SK-N-SH (cell line): ENCODE results near the gene CEP170. TPM values are rescaled to one million over a fixed set of nuclear protein-coding genes. Genes with fewer than 3 reads are reported as not detected.

Source experiments
- CTCF ChIA-PET: fragments of 300-600, 350-600 bp; formaldehyde crosslinking; extraction: SDS; loops from one replicate; lab custom pipeline; 2021; lab: Yijun Ruan, JAX
- POLR2A ChIA-PET: fragments of 350-600 bp; sonication (Branson Sonifier 250); formaldehyde crosslinking; extraction: SDS; loops from one replicate; lab custom pipeline; 2020; ENCODE audit warnings: antibody characterized with exemption, inconsistent platforms; lab: Yijun Ruan, JAX
- DNase-seq: peaks from one replicate; pipeline ENCODE4 v3.0.0; 2012
- H2AFZ ChIP-seq: fragments of 200-600 bp; sonication (generic); 2 replicates; pipeline ENCODE4 v1.8.1; 2016; ENCODE audit warnings: antibody characterized with exemption, mild to moderate bottlenecking, low read depth
- H3F3A ChIP-seq: fragments of 200-600 bp; sonication (generic); replicated peaks from 2 replicates; pipeline ENCODE3; 2016; ENCODE audit warnings: antibody characterized with exemption, mild to moderate bottlenecking; ENCODE audit not compliant: insufficient read depth
- H3K27ac ChIP-seq, 2 experiments: fragments of 200-500 bp in 1 of 2; fragments of 200-600 bp in 1 of 2; sonication (Bioruptor generic) in 1 of 2; sonication (generic), shearing (Covaris generic) in 1 of 2; 2 replicates each; pipeline versions ENCODE4 v1.5.1 to v1.6.1; 2014 to 2016; ENCODE audit warnings: low read depth in 2 of 2, inconsistent platforms in 1 of 2, low read length in 1 of 2, mild to moderate bottlenecking in 1 of 2, mixed read lengths in 1 of 2
- H3K27me3 ChIP-seq: fragments of 200-600 bp; sonication (generic), shearing (Covaris generic); 2 replicates; pipeline ENCODE4 v1.6.1; 2016; ENCODE audit warnings: mixed run types; ENCODE audit not compliant: insufficient read depth
- H3K36me3 ChIP-seq, 2 experiments: fragments of 200-500 bp in 1 of 2; fragments of 200-600 bp in 1 of 2; sonication (Bioruptor generic) in 1 of 2; sonication (generic) in 1 of 2; replicated peaks in 1 of 2; 2 replicates each; pipeline versions ENCODE3 to v1.5.1; 2014 to 2016; ENCODE audit warnings: low read length in 1 of 2, mild to moderate bottlenecking in 1 of 2; ENCODE audit not compliant: insufficient read depth in 2 of 2, control insufficient read depth in 1 of 2
- H3K4me1 ChIP-seq, 2 experiments: fragments of 200-500 bp in 1 of 2; fragments of 200-600 bp in 1 of 2; sonication (Bioruptor generic) in 1 of 2; sonication (generic), shearing (Covaris generic) in 1 of 2; 2 replicates each; pipeline versions ENCODE4 v1.5.1 to v1.6.1; 2014 to 2016; ENCODE audit warnings: low read depth in 1 of 2, low read length in 1 of 2, mixed run types in 1 of 2; ENCODE audit not compliant: insufficient read depth in 2 of 2, control insufficient read depth in 1 of 2
- H3K4me2 ChIP-seq: fragments of 200-600 bp; sonication (generic), shearing (Covaris generic); 2 replicates; pipeline ENCODE4 v1.6.1; 2017; ENCODE audit warnings: mixed run types
- H3K4me3 ChIP-seq, 2 experiments: fragments of 200-500 bp in 1 of 2; fragments of 200-600 bp in 1 of 2; sonication (Bioruptor generic) in 1 of 2; sonication (generic), shearing (Covaris generic) in 1 of 2; 2 replicates each; pipeline versions ENCODE4 v1.5.1 to v1.8.1; 2014 to 2016; ENCODE audit warnings: low read depth in 2 of 2, inconsistent platforms in 1 of 2, low read length in 1 of 2, mild to moderate bottlenecking in 1 of 2, mixed read lengths in 1 of 2, moderate library complexity in 1 of 2
- H3K79me2 ChIP-seq: fragments of 200-600 bp; sonication (generic); 2 replicates; pipeline ENCODE4 v1.8.1; 2017; ENCODE audit warnings: mild to moderate bottlenecking; ENCODE audit not compliant: insufficient read depth
- H3K9ac ChIP-seq: fragments of 200-600 bp; sonication (generic); 2 replicates; pipeline ENCODE4 v1.6.1; 2017; ENCODE audit warnings: mixed run types
- H3K9me2 ChIP-seq: fragments of 200-600 bp; sonication (generic); 2 replicates; pipeline ENCODE4 v1.6.1; 2017; ENCODE audit warnings: mixed run types
- H3K9me3 ChIP-seq: fragments of 200-600 bp; sonication (generic); 2 replicates; pipeline ENCODE4 v1.6.1; 2017; ENCODE audit warnings: mixed run types, mild to moderate bottlenecking, moderate library complexity
- H4K20me1 ChIP-seq: fragments of 200-600 bp; sonication (generic); 2 replicates; pipeline ENCODE4 v1.6.1; 2017; ENCODE audit warnings: mild to moderate bottlenecking, mixed run types; ENCODE audit not compliant: insufficient read depth
- EP300 ChIP-seq, 2 experiments: IDR thresholded peaks; 2 replicates each; pipeline versions ENCODE4 v1.4.0 to v1.6.1; 2012; ENCODE audit warnings: borderline replicate concordance in 1 of 2, low read depth in 1 of 2, low read length in 1 of 2
- EZH2phosphoT487 ChIP-seq: fragments of 200-600 bp; sonication (generic); IDR thresholded peaks from 2 replicates; pipeline ENCODE4 v1.6.1; 2017; ENCODE audit warnings: low read depth, mixed run types, mild to moderate bottlenecking, antibody characterized with exemption, moderate library complexity, borderline replicate concordance
- GABPA ChIP-seq: IDR thresholded peaks from 2 replicates; pipeline ENCODE4 v1.4.0; 2012; ENCODE audit warnings: low read depth, mild to moderate bottlenecking
- GATA2 ChIP-seq: sonication (generic); formaldehyde crosslinking; IDR thresholded peaks from 2 replicates; pipeline ENCODE4 v1.5.0; 2020; ENCODE audit warnings: mild to moderate bottlenecking, missing genetic modification reagents
- IRF3 ChIP-seq: fragments of 150-350 bp; IDR thresholded peaks from 2 replicates; pipeline ENCODE4 v1.6.1; 2016; ENCODE audit warnings: mild to moderate bottlenecking, low read depth, low read length
- JUND ChIP-seq: IDR thresholded peaks from 2 replicates; pipeline ENCODE4 v1.4.0; 2012
- MAX ChIP-seq: IDR thresholded peaks from 2 replicates; pipeline ENCODE4 v1.4.0; 2012; ENCODE audit warnings: low read depth
- MXI1 ChIP-seq: IDR thresholded peaks from 2 replicates; pipeline ENCODE4 v1.6.1; 2012; ENCODE audit warnings: mild to moderate bottlenecking, low read depth, low read length, improper control_type of control experiment
- PBX3 ChIP-seq: IDR thresholded peaks from 2 replicates; pipeline ENCODE4; 2012
- TAF1 ChIP-seq: IDR thresholded peaks from 2 replicates; pipeline ENCODE4 v1.6.1; 2012; ENCODE audit warnings: low read depth, mild to moderate bottlenecking, low read length, moderate library complexity, borderline replicate concordance
- TEAD4 ChIP-seq: IDR thresholded peaks from 2 replicates; pipeline ENCODE4 v1.4.0; 2012; ENCODE audit warnings: mild to moderate bottlenecking, borderline replicate concordance; ENCODE audit not compliant: insufficient read depth
- USF1 ChIP-seq: IDR thresholded peaks from 2 replicates; pipeline ENCODE4 v1.4.0; 2012; ENCODE audit warnings: low read depth, borderline replicate concordance
- ZBTB33 ChIP-seq: IDR thresholded peaks from 2 replicates; pipeline ENCODE4 v1.4.0; 2012; ENCODE audit warnings: low read depth, borderline replicate concordance
- WGBS: methylation state at CpG from one replicate; pipeline ENCODE4 v1.1.6; 2017; ENCODE audit warnings: low lambda C conversion rate; 5-methylcytosine and 5-hydroxymethylcytosine counted together
- polyA plus RNA-seq, 3 experiments: library from polyadenylated mRNA; depleted of rRNA; stranded (reverse); fragments of >200 nt; gene quantifications; 2 replicates each; pipeline ENCODE4 v1.2.3, GENCODE V29; 2012

Gene CEP170
- polyA plus RNA-seq, 1 of the 3 experiments (the other 2 are of a cell fraction), result 67.2 TPM

- POLR2A ChIA-PET, result no interaction called here
- H3K27ac ChIP-seq, result peak overlapping the region in 1 of 2 experiments; percentile 55; a peak in 2 of 4 replicates
These were observed 6.3 kb upstream of the CEP170 start for GRCh38 chr1:243261390-243261789.

More at GRCh38 chr1:243261390-243261789, 6.3 kb upstream of the CEP170 start:
- no peaks in the 10 kb centered on the region for H3K9me3 ChIP-seq
- 0 out of 2 replicates have a peak overlapping the region, but pooled peaks have one; percentile 19 for H3K4me2 ChIP-seq
- TF ChIP-seq PBX3, result no peak
- no peak for TF ChIP-seq IRF3
- TF ChIP-seq MXI1, result no peak
- TF ChIP-seq JUND, result no peak
- TF ChIP-seq GABPA, result no peak
- TF ChIP-seq EZH2phosphoT487, result no peak
- TF ChIP-seq EP300 (IDR thresholded peaks at IDR 0.05; ENCODE audit: borderline replicate concordance in 1 of 2, low read depth in 1 of 2, low read length in 1 of 2), result no peak
- no peak for TF ChIP-seq USF1
- TF ChIP-seq TEAD4, result no peak
- TF ChIP-seq TAF1, result no peak
- TF ChIP-seq ZBTB33, result no peak
- no peak for TF ChIP-seq GATA2 (CRISPR knock-in tag)
- no peak for TF ChIP-seq MAX
- no peaks in the 10 kb centered on the region for H4K20me1 ChIP-seq
- DNase-seq, result no peak
- H3K36me3 ChIP-seq, result peaks cover 2 to 9% of the 10 kb centered on the region in 2 experiments
- no peak overlapping the region for H3K9ac ChIP-seq
- peaks cover 50% of the 10 kb centered on the region for H3F3A ChIP-seq
- no peaks in the 10 kb centered on the region for H3K9me2 ChIP-seq
- no peaks in the 10 kb centered on the region for H3K27me3 ChIP-seq
- H3K79me2 ChIP-seq, result peaks cover 92% of the 10 kb centered on the region
- peaks cover 29% of the 10 kb centered on the region in 2 experiments for H3K4me1 ChIP-seq
- WGBS, result 96% methylated on average over 1 of the region's 1 CpG
- no peak overlapping the region for H3K4me3 ChIP-seq
- no peak overlapping the region for H2AFZ ChIP-seq
- CTCF ChIA-PET, result no interaction called here
